Measurements from ENCODE around the gene SMYD3.

Gene SMYD3

DNA sequence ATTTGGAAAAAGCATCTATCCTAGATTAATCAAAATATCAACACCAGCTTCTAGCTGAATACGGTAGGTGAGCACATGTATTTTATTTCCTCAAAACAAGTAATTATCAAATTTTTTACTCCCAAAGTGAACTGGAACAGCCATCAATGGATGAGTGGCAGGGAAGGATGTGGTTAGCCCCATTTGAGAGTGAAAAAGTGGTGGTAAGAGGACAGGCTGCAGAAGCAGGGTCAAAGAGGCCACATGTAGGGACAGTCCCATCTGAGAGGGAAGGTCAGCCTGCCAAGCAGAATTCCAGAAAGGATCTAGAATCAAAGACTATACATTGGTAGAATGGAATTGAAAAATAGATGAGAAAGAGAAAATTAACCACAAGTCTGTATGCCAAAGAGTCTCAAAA lies 163.8 kb downstream of the SMYD3 start:
- Mint-ChIP-seq H3K4me1 (no peaks in the 10 kb centered on the region), H3K27me3 (ENCODE audit: low read depth, poor library complexity) (no peaks in the 10 kb centered on the region), H3K27ac (peak overlapping the region; percentile 71), H3K9me3 (no peaks in the 10 kb centered on the region), H3K4me3 (no peak overlapping the region), H3K36me3 (ENCODE audit: low read depth) (peaks cover 21% of the 10 kb centered on the region)
- no peak for DNase-seq
- TF ChIP-seq, protein P1, sequence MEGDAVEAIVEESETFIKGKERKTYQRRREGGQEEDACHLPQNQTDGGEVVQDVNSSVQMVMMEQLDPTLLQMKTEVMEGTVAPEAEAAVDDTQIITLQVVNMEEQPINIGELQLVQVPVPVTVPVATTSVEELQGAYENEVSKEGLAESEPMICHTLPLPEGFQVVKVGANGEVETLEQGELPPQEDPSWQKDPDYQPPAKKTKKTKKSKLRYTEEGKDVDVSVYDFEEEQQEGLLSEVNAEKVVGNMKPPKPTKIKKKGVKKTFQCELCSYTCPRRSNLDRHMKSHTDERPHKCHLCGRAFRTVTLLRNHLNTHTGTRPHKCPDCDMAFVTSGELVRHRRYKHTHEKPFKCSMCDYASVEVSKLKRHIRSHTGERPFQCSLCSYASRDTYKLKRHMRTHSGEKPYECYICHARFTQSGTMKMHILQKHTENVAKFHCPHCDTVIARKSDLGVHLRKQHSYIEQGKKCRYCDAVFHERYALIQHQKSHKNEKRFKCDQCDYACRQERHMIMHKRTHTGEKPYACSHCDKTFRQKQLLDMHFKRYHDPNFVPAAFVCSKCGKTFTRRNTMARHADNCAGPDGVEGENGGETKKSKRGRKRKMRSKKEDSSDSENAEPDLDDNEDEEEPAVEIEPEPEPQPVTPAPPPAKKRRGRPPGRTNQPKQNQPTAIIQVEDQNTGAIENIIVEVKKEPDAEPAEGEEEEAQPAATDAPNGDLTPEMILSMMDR (IDR thresholded peaks at IDR 0.05) = no peak

- H3K9me3 Mint-ChIP-seq = no peaks in the 10 kb centered on the region
- TF ChIP-seq, protein P1 (IDR thresholded peaks at IDR 0.05) = no peak
- no peaks in the 10 kb centered on the region for H3K4me1 Mint-ChIP-seq
- H3K4me3 Mint-ChIP-seq = no peak overlapping the region
- DNase-seq = no peak
- peaks cover 7% of the 10 kb centered on the region for H3K36me3 Mint-ChIP-seq (ENCODE audit: low read depth)
- H3K27me3 Mint-ChIP-seq (ENCODE audit: low read depth, poor library complexity) = peaks cover 3% of the 10 kb centered on the region
- H3K27ac Mint-ChIP-seq = no peak overlapping the region
Observed at GRCh38 chr1:246338546-246338945, 168.5 kb downstream of the SMYD3 start.

DNA sequence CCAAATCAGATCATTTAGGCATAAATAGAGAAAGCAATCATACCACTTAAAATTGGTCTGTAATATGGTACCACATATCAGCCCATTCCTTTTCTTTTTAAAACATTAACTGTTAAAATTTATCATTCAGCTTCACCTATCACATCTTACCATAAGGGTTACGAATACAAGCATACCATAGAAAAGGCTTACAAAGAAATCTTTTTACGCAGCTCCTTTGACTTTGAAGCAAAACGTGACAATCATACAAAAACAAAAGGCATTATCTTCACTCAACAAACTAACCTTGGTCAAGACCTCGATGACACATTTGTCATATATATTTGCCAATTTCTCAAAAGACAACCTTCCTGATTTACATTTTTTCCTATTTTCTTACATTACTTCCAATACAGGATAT lies 169.0 kb downstream of the SMYD3 start:
- Mint-ChIP-seq H3K4me3 (no peak overlapping the region), H3K4me1 (no peaks in the 10 kb centered on the region), H3K9me3 (no peaks in the 10 kb centered on the region), H3K27me3 (ENCODE audit: low read depth, poor library complexity) (peaks cover 3% of the 10 kb centered on the region), H3K27ac (no peak overlapping the region), H3K36me3 (ENCODE audit: low read depth) (peaks cover 9% of the 10 kb centered on the region)
- no peak for DNase-seq
- TF ChIP-seq, protein P1 (IDR thresholded peaks at IDR 0.05) = no peak

GRCh38 chr1:246335151-246335550 lies 171.9 kb downstream of the SMYD3 start:
- TF ChIP-seq, protein P1 (IDR thresholded peaks at IDR 0.05) = no peak
- H3K4me1 Mint-ChIP-seq = no peaks in the 10 kb centered on the region

GRCh38 chr1:246333855-246334254 lies 173.2 kb downstream of the SMYD3 start:
- H3K27me3 Mint-ChIP-seq (ENCODE audit: low read depth, poor library complexity) = peaks cover 3% of the 10 kb centered on the region
- TF ChIP-seq, protein P1 (IDR thresholded peaks at IDR 0.05) = no peak

More at GRCh38 chr1:246335151-246335550, 171.9 kb downstream of the SMYD3 start:
- no peak for DNase-seq
- H3K36me3 Mint-ChIP-seq (ENCODE audit: low read depth) = peaks cover 15% of the 10 kb centered on the region
- no peak overlapping the region for H3K4me3 Mint-ChIP-seq
- peaks cover under 1% of the 10 kb centered on the region for H3K9me3 Mint-ChIP-seq
- H3K27ac Mint-ChIP-seq = no peak overlapping the region
- H3K27me3 Mint-ChIP-seq (ENCODE audit: low read depth, poor library complexity) = peaks cover 3% of the 10 kb centered on the region

GRCh38 chr1:246332078-246332477 lies 175.0 kb downstream of the SMYD3 start:
- Mint-ChIP-seq H3K4me3 (no peak overlapping the region), H3K36me3 (ENCODE audit: low read depth) (peaks cover 27% of the 10 kb centered on the region), H3K9me3 (peaks cover 15% of the 10 kb centered on the region), H3K27me3 (ENCODE audit: low read depth, poor library complexity) (peaks cover 7% of the 10 kb centered on the region), H3K27ac (no peak overlapping the region), H3K4me1 (no peaks in the 10 kb centered on the region)
- TF ChIP-seq, protein P1 (IDR thresholded peaks at IDR 0.05) = no peak
- no peak for DNase-seq

More at GRCh38 chr1:246333855-246334254, 173.2 kb downstream of the SMYD3 start:
- H3K4me3 Mint-ChIP-seq = no peak overlapping the region
- H3K4me1 Mint-ChIP-seq = no peaks in the 10 kb centered on the region
- H3K9me3 Mint-ChIP-seq = peaks cover 7% of the 10 kb centered on the region
- H3K36me3 Mint-ChIP-seq (ENCODE audit: low read depth) = peaks cover 18% of the 10 kb centered on the region
- no peak overlapping the region for H3K27ac Mint-ChIP-seq
- DNase-seq = no peak

Measured in nephron progenitor cell (in vitro differentiated cells).